SKM-1 treated with dmso at 0.1 percent for 144 hours (cell line): ENCODE data around the gene SMIM41.

Experiments
- DNase-seq: peaks from one replicate; lab custom pipeline; 2025; ENCODE audit not compliant: unreplicated experiment; lab: John Stamatoyannopoulos, UW

The SMIM41 gene

DNA sequence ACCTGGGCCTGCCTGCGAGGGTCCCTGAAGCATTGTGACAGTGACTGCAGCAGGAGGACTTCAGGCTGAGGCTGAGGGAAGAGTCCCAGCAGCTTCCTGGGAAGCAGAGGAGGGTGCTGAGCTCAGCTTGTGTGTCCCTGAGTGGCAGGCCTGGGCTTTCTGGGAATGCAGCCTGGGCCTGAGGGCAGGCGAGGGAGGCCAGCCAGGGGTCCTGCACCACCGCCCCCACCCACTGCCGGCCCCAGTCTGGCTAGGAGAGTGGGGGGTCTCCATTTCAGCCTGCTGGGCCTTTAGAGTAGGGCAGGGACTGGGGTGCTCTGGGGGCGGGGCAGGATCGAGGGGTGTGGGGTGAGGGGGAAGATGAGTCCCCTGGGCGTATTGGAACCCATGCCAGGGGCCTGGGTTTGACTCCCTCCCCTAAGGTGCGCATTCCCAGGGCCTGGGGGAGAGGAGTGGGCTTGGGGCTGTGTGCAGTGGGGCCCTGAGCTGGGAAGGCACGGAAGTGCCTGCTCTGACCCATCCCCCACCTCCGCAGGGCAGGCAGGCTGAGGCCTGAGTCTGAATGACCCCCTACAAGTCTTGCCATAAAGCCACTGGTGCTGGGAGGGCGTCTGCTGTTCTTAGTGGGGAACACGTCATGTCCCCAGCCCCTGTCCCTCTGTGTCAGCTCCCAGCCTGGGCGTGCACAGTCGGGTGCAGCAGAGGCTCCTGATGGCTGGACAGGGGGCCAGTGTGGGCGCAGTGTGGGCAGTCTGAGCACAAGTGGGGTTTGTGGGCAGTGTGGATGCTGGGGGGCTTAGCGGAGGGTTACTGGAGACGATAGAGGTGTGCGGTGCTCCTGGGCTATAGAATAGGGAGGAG is 66.0 kb downstream of the SMIM41 start:
- no peak for DNase-seq

DNA sequence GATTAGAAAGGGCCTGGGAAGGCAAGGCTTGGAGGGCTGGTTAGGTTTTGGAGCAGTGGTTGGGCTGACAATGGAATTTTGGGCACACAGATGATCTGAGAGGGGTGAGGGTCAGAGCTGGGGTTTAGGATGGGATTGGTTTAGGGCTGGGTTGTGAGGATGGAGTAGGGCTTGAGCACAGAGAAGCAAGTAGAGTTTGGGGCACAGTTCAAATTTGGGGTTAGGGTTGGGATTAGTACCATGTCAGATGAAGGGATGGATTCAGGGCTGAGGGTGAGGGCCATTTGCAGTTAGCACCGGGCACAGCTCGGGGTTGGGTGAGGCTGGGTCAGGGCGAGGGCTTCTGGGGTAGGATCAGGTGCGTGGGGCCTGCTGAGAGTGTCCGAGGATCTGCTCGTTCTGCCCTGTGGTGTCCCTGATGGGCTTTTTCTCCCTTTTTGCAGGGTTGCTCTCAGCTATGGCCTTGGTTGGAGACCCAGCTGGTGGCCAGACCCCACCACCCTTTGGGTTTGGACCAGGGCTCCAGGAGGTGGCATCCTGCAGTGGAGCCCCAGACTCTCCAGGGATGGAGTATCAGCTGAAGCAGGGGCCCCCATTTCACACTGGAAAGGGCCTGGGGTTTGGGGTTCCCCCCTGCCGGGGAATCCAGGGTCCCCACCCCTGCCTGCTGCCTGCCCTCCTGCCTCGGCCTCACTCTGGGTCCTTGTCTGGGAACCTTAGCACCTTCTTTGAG is 66.8 kb downstream of the SMIM41 start:
- DNase-seq: no peak

DNA sequence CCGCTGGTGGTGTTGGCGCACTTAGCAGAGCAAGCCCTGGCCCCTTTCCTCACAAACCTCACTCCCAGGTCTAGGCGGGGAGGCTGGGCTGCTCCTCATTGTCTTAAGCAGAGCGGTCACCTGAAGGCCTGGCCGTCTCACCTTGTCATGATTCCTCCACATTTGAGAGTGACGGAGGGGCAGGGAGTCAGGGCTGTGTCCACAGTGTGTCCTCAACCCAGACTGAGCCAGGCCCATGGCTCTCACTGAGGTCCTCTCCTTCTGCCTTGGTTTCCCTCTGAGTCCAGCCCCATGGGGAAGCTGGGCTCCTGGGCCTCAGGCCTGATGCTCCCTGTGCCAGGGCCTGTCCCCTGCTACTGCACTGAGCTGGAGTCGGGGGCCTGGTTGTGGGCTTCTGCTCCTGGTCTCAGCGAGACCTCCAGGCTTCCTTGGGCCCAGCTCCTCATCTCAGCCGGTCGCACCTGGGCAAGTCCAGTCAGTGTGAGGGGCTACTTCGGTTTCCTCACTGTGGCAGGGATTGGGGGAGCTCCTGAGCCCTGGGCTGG is 67.4 kb downstream of the SMIM41 start:
- DNase-seq: no peak

DNA sequence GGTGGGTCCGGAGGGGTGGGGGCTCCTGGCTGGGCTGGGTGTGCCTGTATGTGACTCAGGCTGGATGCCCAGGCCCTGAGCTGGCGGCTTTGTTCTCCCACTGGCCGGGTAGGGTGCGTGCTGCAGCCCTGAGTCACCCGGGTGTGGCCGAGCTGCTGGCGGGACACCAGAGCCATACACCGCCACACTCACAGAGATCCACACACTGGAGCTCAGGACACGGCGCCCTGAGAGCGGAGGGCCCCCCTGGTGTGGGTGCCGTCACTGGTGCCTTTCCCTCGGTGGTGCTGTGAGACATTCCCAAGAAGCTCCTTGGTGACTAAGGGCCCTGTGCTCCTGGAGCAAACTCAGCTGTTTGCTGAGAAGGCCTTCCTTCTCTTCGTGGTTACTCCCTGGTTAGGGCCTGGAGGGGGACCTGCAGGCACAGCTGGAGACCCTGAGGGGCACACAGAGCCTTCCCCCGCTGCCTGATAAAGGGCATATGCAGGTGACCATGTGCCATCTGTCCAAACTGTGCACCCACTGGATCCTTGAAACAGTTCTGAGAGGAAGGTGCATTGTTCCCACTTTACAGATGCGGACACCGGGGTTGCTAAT is 68.0 kb downstream of the SMIM41 start:
- no peak for DNase-seq

DNA sequence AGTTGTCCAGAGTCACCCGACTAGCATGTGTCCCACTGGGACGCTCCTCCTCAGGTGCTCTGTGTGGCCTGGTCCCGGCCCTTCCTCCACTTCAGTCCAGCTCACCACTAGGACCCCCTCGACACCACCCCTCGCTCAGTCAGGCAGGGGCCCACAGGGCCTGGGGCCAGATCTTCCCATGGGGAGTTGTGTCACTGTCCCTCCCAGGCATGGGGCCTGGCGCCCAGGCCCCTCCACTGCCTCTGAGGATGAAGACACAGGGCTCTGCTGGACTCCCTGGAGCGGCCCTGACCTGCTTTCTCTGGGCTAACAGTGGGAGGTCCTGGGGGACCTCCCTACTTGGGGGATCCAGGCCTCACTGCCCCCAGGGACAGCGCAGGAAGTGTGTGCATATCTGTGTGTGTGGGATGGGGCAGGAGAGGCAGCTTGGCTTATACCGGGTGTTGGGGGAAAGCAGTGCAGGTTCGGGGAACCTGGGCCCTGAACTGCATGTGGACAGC is 68.5 kb downstream of the SMIM41 start:
- DNase-seq: no peak

DNA sequence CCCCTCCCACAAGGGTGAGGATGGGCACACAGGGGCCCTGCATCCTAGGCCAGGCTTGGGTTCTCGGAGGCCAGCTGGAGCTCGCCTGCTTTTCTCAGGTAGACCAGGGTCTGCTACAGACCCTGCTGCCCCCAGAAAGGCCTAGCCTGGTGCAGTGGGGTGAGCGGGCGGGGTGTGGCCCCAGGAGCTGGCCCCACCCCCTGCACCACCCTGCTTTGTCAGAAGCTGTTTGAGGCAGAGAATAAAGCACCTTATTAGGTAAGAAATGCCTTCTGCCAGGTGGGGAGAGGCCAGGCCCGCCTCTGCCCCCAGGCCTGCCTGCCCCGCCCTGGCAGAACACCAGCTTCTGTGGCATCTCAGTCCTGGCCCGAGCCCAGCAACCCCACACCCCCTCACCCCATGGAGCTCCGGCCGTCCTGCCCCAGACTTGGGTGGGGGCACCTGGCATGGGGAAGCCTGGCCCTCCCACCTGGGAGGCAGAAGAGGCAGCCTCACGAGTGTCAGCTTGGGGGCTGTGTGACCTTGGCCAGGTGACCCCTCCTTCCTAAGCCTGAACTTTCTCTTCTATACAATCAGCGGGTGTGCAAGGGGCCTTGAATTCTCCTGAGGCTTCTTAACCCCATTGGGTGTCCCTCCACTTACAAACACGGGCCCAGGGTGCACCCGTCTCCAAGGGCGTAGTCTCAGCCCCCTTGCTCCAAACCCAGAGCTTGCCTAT is 69.1 kb downstream of the SMIM41 start:
- DNase-seq: no peak

DNA sequence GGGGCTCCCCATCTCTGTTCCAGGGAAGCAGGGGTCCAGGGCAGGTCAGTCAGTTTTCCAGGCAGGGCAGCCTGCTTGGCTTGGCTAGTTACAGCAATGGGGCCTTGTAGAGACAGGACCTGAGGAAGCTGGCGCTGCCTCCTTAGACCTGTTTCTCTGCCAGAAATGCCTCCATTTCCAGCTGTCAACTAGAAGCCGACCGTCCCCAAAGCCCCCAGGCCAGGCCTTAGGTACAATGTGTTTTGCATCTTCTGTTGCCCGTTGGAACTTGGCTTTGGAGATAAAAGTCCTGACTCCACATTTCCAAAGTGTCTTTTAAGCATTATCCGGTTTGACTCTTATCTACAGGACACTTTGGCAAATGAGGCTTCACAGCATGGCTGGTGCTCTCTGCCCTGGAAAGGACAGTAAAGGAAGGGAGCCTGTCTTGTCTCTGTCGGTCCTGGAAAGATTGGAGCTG is 69.7 kb downstream of the SMIM41 start:
- DNase-seq: no peak

DNA sequence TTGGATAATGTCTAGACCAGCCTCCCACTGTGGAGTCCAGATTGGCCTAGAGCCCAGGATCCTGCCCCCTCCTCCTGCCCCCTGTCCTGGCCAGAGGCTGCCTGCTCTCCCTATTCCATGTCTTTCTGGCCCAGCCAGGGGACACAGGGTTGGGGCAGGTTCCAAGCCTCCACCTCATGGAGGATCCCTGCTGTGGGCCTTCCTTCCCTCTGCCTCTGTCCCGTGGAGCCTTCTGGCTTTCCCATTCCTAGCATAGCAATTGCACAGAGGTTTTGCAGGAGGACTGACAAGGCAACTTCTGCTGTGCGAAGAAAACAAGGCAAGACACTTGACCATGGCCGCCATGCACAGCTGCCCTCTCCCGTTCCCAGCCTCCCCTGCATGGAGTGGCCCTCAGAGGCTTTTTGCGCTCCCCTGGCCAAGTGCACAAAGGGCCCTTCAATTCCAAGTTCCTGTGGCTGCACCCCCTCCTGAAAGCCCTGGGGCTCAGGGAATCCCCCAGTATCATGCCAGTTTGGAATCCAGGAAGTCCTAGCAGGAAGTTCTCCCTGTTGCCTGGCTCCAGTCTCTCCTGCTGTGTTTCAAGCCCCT is 70.2 kb downstream of the SMIM41 start:
- DNase-seq: no peak

DNA sequence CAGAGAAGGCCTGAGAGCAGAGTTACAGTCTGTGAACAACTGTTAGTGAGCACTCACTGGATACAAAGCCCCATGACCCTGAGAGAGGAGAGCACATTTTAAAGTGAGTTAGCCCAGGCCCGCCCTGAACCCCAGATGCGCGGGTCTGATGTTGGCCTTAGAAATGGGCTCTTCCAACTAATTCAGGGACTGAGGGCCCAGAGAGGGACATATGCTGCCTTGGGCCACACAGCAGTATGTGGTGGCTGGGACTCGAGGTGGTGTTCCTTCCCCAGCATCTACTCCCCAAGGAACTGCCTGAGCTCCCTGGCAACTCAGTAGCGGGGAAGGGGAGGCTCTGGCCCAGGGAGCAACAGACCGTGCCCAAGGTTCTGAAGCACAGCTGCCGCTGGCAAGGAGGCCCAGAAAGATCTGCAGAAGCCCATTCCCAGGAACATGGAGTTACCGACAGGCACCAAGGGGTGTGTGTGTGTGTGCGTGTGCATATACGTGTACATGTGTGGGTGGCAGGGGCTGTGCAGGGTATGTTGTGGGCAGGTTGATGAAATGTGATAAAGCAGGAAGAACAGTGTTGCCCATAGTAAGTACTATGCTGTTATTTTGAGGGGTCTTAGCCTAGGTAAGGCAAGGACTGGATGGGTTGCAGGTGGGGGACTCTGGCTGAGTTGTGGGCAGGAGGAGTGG is 71.8 kb downstream of the SMIM41 start:
- no peak for DNase-seq

DNA sequence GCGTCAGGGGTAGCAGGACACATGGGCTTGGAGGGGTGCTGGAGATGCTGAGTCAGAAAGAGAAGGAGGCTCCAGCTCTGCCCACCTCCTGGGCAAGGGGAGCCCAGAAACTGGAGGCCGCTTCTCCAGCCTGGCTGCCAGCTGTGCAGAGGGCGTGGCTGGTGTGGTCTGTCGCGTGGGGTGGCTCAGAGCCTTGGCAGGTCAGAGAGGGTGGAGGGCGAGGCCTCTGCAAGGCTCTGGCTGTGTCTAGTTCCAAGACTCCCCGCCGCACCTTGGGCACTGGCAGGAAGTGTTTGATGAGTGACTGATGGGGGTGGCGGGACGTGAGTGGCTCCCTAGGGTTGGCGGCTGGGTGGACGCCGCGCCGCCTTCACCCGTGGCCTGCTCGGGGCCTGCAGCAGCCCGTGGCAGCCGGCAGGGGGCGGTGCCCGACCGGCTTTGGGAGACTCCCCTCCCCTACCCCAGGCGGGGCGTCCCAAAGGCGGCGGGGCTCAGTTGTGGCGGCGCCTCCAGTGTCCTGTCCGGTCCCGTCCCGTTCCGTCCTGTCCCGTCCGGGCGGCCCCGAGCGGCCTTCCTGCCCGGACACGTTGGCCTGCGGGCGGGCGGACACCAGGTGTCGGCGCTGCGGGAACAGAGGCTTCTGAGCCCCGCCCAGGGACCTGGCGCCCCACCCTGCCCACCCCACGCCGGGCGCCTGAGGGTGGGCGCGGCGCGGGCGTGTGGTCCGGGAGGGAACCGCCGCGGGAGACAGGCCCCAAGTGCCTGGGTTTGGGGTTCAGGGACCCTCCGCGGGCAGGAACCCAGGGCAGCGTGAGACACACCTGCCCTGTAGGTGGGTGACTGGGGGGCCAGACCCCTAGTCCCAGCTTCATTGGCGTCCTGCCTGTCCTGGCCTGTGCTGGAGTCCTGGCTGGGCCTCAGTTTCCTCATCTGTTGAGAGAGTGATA is 72.6 kb downstream of the SMIM41 start:
- DNase-seq: no peak

DNA sequence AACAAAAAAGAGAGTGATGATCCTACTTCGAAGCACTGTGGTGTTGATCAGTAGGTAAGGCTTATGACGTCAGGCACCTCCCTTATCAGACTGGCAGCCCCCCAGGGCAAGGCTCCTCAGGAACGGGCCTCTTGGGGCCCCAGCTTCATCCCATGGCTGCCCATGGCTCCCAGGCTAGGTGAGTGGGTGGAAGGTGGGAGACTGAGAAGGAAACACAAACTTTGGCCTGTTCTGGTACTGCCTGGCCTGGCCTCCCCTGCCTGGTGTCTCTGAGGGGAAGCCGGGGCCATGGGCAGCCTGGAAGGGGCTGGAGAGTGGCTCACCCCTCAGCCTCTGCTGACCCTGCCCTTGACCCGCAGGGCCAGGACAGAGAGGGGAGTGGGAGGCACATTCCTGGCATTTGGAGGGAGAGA is 73.4 kb downstream of the SMIM41 start:
- no peak for DNase-seq

DNA sequence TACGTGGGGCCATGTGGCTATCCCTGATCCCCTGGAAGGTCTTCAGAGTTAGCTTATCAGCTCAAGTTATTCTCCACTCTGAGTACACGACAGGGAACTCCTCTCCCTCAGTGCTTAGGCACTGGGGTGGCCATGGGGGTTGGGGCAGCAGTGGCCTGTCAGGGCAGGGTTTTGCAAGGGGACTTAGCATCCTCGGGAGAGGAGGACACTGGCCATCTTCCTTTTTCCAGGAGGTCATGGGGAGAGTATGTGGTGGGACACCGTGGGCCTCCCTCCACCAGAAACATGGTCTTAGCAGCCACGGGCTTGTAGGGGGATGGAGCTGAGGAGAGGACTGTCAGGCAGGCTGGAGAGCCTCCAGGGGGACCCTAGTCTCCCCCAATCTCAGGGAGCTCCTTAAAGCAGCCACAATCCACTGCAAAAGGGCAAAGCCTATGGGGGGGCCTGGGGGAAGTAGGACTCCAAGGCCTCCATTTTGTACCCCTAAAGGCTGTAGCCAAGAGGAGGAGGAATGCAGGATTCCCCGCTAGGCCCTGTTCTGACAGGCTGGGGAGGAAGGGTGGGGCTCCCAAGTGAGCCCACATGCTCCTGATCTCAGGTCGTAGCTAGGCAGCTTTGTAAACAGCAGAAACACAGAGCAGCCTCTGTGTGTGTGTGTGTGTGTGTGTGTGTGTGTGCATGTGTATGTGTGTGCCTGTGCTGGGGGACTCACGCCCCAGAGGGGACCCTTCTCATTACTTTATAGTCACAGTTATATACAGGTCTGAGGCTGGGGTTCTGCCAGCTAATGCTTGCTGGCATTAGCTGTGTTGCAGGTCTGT is 75.8 kb downstream of the SMIM41 start:
- DNase-seq: no peak

DNA sequence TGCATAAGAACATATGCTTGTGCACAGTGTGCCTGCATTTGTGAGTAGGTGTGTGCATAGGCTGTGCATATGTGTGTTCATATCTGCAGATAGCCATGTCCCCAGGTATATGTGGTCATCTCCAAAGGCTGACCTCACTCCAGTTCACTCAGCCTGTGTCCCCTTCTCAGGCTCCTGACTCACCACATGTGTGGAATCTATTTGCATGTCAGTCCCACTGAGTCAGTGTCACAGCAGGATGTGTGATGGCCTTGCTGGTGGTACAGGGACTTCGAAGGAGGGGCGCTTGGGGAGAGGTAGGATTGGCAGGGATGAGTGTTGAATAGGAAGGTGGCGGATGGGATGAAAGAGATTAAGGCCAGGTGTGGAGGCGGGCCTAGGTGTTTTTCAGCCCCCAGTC is 76.8 kb downstream of the SMIM41 start:
- DNase-seq: no peak

DNA sequence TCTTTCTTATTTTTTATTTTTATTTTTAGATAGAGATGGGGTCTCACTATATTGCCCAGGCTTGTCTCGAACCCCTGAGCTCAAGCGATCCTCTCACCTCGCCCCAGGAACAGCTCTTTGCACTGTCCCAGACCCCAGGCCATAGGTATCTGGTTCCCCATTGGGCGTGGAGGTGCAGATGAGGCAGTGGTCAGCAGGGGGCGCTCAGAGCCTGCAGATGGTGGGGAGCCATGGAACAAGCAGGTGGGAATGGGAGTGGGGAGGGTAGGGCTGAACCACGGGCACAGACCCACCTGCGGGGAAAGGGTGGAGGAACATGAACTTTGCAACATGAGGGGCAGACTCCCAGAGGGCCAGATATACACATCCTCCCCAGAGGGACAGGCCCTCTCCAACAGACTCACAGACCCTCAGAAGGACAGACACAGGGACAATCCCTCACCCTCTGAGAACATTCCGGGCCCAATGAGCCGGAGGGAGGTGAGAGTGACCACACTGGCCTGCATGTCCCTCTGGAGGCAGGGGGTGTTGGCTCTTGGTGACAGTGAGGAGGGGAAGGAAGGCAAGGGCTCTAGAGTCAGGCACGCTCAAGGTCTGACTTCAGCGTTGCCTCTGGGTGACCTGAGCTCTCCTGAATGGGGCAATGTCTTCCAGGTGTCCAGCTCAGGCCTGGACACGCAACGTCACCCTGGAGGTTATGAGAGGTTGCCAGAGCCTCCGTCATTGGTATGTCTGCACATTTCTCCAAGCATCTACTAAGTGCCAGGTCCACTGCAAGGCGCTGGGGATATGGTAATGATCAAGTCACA is 77.5 kb downstream of the SMIM41 start:
- DNase-seq: no peak

DNA sequence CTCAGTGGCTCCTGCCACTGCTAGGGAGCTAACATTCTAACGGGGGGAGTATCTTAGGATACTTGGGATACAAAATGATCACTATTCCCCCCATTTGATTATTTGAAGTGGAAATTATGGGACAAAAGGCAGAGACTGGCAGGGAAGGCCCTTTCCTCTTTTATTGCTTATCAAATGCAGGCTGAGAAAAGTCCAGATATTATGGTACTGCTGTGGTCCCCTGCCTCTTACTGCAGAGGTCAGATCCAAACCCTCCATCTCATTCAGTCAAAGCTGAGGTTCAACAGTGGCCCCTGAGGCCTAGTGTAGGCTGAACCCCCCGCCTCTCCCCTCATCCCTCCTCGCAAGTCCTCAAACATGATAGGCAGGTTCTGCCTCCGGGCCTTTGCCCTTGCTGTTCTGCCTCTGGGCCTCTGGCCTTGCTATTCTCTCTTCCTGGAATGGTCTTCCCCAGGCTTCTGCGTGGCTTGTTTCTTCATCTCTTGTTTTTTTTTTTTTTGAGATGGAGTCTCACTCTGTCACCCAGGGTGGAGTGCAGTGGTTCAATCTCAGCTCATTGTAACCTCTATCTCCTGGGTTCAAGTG is 78.2 kb downstream of the SMIM41 start:
- no peak for DNase-seq
